HG03060 (cell line): ENCODE data around the gene PPM1M.

Experiments
- ATAC-seq: cut with Tn5 transposase; IDR thresholded peaks from one replicate; pipeline ENCODE4 v1.9.1; 2021; ENCODE audit warnings: low read depth, moderate number of reproducible peaks; ENCODE audit not compliant: unreplicated experiment

PPM1M gene

GRCh38 chr3:52292247-52293065 lies 46.9 kb downstream of the PPM1M start:
- ATAC-seq: no peak

GRCh38 chr3:52293491-52294319 lies 48.1 kb downstream of the PPM1M start:
- no peak for ATAC-seq

GRCh38 chr3:52294320-52295150 lies 49.0 kb downstream of the PPM1M start:
- ATAC-seq: no peak

GRCh38 chr3:52295671-52296208 lies 50.2 kb downstream of the PPM1M start:
- no peak for ATAC-seq

- ATAC-seq: no peak
Measured at GRCh38 chr3:52297242-52298148, 51.9 kb downstream of the PPM1M start.

- no peak for ATAC-seq
Measured at GRCh38 chr3:52298149-52299098, 52.9 kb downstream of the PPM1M start.

- no peak for ATAC-seq
Measured at GRCh38 chr3:52299247-52299878, 53.8 kb downstream of the PPM1M start.
